ENCODE results near the gene CPLANE2. TPM values are rescaled to one million over a fixed set of nuclear protein-coding genes. Genes with fewer than 3 reads are reported as not detected.
"Not testable (repeated sequence)": the region's sequence is repeated elsewhere in the genome, so short reads cannot be mapped to it uniquely, and the experiment has no call there.

Gene CPLANE2
- polyA plus RNA-seq, 1 donor = 1.8 TPM

GRCh38 chr1:16229976-16230740 is 6.8 kb downstream of the CPLANE2 start:
- DNase-seq (ENCODE audit: low read depth) = no peak

GRCh38 chr1:16226490-16227179 is 10.3 kb downstream of the CPLANE2 start:
- DNase-seq (ENCODE audit: low read depth) = no peak

DNA sequence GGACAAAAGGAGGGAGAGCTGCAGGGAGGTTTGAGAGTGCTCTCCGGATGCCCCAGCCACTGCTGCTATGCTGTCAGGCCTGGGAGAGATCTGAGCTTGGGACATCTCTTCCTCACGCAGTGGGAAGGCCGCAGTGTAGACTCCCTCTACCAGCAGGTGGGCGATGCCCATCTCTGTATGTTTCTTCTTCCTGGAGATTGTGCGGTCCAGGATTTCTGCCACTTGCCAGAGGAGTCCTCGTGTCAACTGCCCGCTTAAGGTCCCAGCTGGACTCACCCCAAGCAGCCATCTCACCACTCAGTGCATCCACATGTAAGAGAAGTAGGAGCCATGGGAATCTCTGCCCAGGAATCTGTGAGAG is 10.9 kb downstream of the CPLANE2 start:
- no peak for DNase-seq (ENCODE audit: low read depth)

DNA sequence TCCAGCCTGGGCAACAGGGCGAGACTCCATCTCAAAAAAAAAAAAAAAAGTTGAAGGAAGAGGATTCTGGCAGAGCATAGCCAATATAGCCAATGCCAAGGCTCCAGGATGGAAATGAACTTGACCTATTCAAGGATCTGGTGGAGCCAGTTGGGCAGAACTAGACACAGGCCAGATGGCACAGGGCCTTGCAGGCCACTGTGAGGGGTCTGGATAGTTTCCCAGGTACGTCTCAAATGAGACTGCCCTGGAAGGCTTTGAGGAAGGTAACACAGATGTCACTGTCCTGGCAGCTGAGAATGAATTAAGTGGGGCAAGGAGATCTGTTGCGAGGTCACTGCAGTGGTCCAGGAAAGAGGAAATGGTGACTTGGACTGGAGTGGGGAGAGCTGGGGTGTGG is 12.5 kb downstream of the CPLANE2 start:
- DNase-seq (ENCODE audit: low read depth) = no peak

- DNase-seq (ENCODE audit: low read depth) = not testable (repeated sequence)
Observed at GRCh38 chr1:16222716-16223115, 14.3 kb downstream of the CPLANE2 start.

- no peak for DNase-seq (ENCODE audit: low read depth)
Observed at GRCh38 chr1:16221499-16221898, 15.5 kb downstream of the CPLANE2 start.

DNA sequence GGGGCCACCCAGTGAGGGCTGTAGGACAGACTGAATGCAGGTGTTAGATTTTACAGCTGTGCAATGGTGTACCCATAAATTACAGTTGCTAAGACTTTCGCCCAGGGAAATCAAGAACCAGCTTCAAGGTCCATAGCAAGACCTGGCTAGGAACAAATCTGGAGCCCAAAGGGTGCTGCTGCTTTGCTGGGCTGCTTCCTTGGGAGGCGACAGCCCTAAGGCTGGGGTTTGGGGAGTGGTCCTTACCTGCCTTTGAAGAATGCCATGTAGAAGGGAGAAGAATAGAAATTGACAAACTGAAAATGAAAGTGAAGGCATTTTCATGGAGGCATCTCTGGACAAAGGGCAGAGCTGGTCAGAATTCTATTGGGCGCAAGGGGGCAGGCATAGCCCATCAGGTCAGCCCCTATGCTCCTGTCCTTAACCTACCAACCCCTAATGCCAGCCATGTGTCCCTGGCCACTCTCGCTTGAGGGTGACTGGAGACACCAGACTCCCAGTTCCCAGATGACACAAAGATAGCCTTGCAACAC is 16.9 kb downstream of the CPLANE2 start:
- no peak for DNase-seq (ENCODE audit: low read depth)

- DNase-seq (ENCODE audit: low read depth) = no peak
Observed at GRCh38 chr1:16218674-16219071, 18.3 kb downstream of the CPLANE2 start.

DNA sequence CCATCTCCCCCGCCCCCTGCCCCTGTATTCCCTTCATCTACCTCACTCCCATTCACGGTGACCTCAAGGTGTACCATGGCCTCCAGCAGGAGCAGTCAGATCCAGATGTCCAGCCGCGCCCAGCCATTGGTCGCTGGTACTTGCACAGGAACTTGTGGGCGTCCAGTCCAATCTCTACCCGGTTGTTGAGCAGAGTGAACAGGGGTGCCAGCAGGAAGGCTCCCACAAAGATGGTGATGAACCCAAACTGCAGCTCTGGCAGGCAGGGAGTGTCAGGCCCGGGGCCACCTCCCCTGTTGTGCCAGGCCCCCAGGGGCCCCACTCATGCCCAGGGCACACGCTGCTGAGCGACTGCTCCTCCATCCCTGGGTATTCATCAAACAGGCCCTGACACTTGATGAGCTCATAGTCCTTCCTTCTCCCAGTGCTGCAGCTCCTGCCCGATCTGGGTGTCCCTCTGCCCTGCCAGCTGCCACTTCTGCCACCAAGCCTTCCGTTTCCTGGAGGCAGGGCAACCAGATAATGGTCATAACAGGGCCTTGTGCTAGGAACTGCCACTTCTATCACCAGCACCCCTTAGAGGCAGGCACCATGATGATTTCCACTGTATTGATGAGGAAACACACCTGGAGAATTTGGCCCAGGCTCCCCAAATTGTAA is 18.8 kb downstream of the CPLANE2 start:
- DNase-seq (ENCODE audit: low read depth) = no peak

DNA sequence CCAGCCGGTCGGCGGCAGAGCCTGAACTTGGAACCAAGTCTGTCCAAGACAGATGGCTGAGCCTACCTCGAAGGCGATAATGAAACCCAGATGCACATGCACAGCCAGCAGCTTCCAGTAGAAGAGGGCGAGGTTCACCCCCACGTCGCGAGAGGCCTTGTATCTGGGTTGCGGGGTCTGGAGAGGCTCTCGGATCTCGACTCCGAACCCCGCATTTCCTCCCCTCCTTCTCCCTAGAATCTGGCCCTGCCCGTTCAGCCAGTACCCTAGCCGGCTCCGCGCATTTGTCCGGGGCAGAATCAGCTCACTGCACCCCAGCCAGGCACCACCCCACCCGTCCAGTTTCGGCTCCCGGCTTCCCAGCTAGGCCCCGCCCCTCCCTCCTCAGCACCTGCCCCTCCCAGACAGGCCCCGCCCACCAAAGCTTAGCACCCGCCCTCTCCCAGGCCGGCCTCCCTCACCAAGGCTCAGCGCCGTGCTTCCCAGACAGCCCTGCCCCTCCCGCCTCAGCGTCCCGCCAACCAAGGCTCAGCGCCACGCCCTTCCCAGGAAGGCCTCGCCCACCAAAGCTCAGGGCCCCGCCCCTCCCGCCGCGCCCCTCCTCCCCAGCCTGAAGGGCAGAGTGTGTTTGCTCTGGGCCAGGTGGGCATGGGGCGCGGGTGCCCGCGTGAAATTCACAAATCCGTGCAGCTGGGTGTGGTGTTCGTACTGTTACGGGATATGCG is 19.8 kb downstream of the CPLANE2 start:
- peak; percentile 72 for DNase-seq (ENCODE audit: low read depth)

DNA sequence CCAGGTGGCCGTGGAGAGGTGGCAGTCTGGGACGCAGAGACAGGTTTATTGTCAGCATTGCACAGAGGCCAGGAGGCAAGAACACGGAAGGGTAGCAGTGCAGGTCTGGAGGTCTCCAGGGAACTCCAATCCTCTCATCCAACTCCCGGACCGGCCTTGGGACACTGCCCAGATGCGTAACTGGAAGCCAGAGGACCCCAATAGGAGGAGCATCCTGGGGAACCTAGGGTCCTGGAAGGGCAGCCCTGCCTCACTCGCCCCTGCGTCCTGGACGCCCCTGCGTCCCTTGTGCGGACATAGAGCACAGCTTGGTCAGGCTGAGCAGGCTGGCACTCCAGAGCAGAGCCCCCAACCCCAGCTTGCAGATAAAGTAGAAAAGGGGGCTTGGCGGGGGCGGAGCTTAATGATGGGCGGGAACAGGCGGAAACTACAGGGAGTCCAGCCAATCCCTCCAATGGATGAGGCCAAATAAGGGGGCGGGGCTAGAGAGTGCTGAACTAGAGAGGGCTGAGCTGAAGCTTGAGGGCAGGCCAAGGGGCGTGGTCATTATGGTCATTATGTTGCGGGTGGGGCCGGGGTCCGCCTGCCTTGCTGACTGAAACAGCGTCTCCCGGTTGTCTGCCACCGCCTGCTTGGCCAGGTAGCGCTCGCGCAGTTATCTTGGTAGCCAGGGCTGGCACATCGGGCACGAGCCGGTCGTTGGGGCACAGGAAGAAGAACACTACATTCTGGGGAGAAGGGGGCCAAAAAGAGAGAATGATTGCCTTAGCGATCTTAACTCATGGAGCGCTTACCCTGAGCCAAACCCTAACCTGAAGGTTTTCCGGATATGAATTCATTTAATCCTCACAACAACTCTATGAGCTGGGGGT is 20.9 kb downstream of the CPLANE2 start:
- peak; percentile 48 for DNase-seq (ENCODE audit: low read depth)

- DNase-seq (ENCODE audit: low read depth) = not testable (repeated sequence)
Observed at GRCh38 chr1:16215240-16215639, 21.7 kb downstream of the CPLANE2 start.

GRCh38 chr1:16213544-16213943 is 23.4 kb downstream of the CPLANE2 start:
- DNase-seq (ENCODE audit: low read depth) = not testable (repeated sequence)

DNA sequence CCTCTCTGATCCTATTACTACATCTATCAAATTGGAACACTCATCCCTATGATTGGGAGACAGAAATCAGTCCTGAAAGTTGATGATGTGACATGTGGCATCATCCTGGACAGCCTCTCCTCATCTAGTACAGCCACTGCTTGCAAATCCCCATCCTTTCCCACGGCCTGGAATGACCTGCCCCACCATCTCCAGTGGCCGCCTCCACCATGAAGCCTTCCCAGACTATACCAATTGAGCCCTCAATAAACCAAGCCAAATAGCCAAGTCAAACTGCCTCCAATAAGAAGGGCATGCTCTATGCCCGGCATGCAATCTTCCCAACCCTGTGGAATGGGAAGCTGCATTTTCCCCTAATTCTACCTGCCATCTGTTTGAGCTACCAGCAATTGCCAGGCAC is 24.0 kb downstream of the CPLANE2 start:
- DNase-seq (ENCODE audit: low read depth) = no peak

DNA sequence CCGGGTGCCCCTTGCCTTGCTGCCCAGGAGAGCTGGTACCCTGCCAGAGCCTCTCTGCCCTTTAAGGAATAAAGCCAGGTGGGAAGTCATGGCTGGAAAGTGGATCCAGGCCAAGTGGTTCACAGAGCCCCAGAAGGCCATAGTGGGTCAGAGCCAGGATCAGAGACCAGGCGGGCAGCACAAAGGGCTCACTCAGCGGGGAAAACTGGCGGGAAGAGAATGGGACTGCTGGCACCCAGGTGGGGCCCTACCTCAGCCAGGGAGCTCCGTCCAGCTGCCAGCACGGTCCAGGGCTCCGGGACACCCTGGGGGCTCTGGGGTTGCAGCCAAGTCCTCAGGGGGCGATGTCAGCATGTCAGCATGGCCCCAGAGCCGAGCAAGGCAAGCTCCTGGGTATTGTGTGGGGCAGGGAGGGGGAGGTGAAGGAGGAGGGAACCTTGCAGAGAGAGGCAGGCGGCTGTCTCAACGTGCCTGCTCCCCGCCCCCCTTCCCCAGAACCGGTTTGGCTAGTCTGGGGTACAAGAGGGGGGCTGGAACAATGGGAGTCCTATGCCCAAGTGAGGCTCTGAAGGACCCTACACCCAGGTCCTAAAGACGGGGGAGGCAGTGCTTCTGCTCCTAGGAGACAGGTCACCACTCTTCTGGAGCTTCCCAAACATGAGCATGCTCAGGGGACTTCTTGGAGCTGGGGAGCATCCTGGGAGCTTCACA is 24.6 kb downstream of the CPLANE2 start, which contains the start of gene ARHGEF19:
Gene ARHGEF19 (minus strand): TSS at position 402 of the 711 bp plus-strand sequence. CDS start 3,598 bp downstream, outside the sequence.
- no peak for DNase-seq (ENCODE audit: low read depth)

DNA sequence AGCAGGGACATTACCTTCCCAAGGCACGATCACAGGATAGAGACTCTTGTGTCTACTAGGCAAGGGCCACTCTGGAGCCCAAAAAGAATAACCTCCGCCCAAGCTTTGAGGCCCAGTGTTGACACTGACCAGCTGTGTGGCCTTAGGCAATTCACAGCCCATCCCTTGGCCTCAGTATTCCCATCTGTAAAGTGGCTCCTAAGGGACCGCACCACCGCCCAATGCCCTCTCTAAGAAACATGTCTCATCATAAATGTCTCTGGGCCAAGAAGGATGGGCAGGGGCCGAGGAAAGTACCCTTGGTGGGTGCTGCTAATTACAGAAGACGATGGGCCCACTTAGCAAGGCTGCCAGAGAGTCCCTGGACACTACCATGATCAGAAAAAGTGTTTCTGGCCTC is 25.2 kb downstream of the CPLANE2 start:
- no peak for DNase-seq (ENCODE audit: low read depth)

- DNase-seq (ENCODE audit: low read depth) = no peak
Observed at GRCh38 chr1:16210581-16210980, 26.4 kb downstream of the CPLANE2 start.

GRCh38 chr1:16209847-16210407 is 27.1 kb downstream of the CPLANE2 start:
- DNase-seq (ENCODE audit: low read depth) = no peak

GRCh38 chr1:16209132-16209846 is 27.7 kb downstream of the CPLANE2 start:
- DNase-seq (ENCODE audit: low read depth) = no peak
